IPS DF 4.7 (cell line): ENCODE measurements around the gene SCAF11.

ENCODE experiments used
- DNase-seq: peaks from one replicate; pipeline ENCODE4 v3.0.0-alpha.2; 2013; ENCODE audit warnings: low spot score; ENCODE audit errors: extremely low read depth

SCAF11 gene

GRCh38 chr12:45981075-45981837, 9.1 kb downstream of the SCAF11 start:
- no peak for DNase-seq

GRCh38 chr12:45980540-45980939, 9.8 kb downstream of the SCAF11 start:
- no peak for DNase-seq

GRCh38 chr12:45978108-45978507, 12.3 kb downstream of the SCAF11 start:
- DNase-seq, result no peak

- no peak for DNase-seq
Observed at GRCh38 chr12:45977620-45978019, 12.8 kb downstream of the SCAF11 start.

DNA sequence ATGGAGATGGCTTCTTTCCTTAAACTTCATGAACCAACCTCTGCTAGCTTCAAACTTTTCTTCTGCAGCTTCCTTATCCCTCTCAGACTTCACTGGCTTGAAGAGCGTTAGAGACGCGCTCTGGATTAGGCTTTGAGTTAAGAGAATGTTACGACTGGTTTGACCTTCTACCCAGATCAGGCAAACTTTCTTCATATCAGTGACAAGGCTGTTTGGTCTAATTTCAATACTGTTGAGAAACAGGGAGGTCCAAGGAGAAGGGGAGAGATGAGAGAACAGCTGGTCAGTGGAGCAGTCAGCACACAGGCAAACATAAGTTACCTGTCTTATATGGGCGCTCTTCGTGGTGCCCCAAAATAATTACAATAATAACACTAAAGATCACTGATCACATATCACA, 14.9 kb downstream of the SCAF11 start:
- DNase-seq, result no peak

DNA sequence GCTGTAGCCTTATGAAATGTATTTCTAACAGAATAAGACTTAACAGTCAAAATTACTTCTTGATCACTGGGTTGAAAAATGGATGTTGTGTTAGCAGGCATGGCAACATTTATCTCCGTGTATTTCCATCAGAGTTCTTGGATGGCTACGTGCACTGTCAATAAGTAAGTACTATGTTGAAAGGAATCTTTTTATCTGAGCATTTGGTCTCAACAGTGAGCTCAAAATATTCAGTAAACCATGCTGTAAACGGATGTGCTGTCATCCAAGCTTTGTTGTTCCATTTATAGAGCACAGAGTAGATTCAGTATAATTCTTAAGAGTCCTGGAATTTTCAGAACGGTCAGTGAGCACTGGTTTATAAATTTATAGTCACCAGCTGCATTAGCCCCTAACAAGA, 15.5 kb downstream of the SCAF11 start:
- DNase-seq, result no peak

GRCh38 chr12:45974171-45974719, 16.1 kb downstream of the SCAF11 start:
- DNase-seq, result no peak

GRCh38 chr12:45973526-45973925, 16.8 kb downstream of the SCAF11 start:
- DNase-seq, result no peak

- no peak for DNase-seq
Observed at GRCh38 chr12:45970391-45970790, 20.0 kb downstream of the SCAF11 start.

DNA sequence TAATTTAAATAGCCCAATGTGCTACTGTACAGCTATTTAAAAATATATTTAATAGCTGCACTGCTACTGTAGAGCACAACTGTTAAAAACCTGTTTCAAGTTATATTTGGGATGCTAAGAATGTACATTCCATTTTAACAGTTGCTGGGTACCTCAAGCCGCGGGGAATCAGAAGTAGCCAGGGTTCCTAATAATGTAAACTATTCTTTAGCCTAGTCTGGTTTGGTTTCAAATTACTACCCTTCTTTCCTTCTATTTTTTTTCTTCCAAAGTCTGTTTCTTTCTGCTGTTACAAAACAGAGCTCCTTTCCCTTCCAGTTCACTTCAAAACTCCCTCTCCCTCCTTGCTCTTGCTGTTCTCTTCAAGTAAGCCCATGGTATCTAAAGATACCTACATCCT, 21.3 kb downstream of the SCAF11 start:
- no peak for DNase-seq

DNA sequence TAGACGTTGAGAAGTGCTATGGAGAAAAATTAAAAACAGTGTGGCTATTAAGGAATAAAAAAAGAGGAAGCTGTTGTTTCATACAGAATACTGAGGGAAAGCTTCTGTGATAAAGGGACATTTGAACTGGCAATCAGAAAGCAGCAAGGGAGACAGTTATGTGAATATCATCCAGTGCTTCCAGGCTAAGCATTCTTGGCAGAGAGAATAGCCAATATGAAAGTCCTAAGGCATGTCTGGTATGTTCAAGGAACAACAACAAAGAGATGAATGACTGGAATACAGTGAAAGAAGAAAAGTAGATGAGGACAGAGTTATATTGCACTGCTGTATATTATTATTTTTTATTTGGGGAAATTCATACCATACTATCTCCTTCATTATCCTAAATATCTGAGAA, 23.9 kb downstream of the SCAF11 start:
- DNase-seq, result no peak

DNA sequence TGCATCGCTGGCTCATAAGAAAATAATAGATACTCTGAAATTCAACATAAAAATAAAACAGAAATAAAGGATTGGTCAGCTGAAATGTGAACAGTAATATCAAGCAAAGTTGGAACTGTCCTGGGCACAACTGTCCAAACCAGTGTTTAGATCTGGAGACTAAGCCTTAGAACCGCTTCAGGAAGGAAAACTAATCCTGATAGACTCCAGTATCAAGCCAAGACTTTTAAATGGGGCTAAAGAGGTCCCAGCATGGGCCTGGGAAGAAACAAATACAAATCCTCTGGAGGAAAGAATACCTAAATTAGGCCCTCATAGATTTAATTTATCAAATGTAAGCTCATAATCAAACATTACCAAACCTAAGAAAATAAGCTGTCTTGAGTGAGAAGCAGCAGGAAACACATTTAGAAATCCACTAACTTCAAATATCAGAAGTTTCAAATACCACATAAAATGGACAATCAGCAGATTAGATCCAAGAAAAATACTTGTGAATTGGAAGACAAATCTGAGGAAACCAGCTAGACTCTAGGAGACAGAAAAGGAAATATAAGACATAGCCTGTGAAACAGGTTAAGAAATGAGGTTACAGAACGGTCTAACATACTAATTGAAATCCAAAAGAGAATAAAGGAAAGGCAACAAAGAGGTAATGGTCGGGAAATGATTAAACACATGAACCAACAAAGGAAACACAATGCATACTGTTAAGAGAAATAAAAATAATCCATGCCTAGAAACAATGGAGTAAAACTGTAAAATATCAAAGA, 27.6 kb downstream of the SCAF11 start:
- DNase-seq, result no peak

DNA sequence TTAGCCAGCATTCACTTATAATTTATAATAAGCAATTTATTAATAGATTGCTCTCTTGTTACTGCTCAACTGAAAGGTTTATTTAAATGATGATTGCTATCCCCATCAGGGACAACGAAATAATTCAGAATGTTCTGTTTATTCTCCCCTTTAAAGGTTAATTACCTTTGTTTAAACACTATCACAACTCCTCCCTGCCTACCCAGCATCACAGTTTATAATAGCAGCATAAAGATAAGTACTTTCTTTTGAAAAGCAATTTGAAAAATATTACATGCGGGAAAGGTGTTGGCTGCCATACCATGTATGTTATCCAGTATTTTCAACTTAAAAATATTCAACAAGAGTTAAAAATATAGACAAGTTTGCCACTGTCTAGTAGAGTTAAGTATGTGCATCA, 30.6 kb downstream of the SCAF11 start:
- DNase-seq, result no peak

- DNase-seq, result no peak
Observed at GRCh38 chr12:45959025-45959424, 31.3 kb downstream of the SCAF11 start.

GRCh38 chr12:45948546-45948945, 41.8 kb downstream of the SCAF11 start:
- no peak for DNase-seq

DNA sequence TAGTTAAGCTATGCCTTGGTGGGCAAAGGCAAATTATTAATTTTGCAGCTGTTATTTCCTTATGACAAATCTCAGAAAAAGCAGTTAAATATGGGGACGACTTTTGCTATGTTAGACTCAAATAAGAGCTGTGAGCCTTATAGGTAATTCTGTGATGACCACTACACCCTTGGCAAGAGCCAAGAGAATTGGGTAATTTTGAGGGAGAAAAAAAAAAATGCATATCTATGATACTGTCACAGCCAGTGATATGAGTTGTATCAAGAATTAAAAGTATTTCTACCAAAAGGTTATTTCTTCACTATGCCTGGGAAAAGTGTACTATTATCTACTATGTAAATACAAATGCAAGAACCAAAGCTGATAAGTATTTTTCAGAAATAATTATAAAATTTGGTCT, 43.9 kb downstream of the SCAF11 start:
- DNase-seq, result no peak

- no peak for DNase-seq
Observed at GRCh38 chr12:45944771-45945170, 45.6 kb downstream of the SCAF11 start.

- DNase-seq, result no peak
Observed at GRCh38 chr12:45939759-45940158, 50.6 kb downstream of the SCAF11 start.

DNA sequence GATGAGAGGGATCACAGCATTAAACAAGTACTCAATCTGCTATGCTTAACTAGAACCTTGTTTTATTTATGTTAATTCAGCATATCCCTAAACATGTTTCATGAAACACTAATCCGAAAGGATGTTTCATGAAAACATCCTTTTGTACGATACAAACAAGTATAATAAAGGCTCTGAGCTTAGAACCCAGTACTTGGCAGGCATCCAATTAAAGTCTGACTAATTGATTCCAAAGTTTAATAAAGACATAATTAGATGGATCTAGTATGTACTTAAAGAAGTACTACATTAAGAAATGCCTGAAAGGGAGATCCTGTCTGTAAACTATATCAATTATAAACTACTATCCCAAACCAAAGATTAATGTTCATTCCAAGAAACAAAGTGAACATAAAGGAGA, 51.8 kb downstream of the SCAF11 start:
- no peak for DNase-seq

DNA sequence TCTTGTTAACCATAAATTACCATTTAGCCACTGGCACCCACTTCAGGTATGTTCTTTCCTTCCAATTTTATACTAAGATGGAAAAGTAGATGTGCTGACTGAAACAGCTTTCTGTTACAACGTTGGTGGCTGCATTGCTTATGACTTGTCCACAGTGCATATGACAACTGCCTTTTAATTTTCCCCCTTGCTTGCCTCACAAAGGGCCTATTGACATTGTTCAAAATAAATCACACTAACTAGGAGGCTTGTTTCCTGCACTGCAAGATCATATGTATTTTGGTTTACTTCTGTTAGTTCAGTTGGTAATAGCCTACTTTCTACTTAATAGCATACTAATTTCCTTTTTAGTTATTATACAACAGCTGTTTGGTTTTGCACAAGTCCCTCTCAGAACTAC, 55.4 kb downstream of the SCAF11 start:
- DNase-seq, result no peak

GRCh38 chr12:45933504-45933903, 56.9 kb downstream of the SCAF11 start:
- DNase-seq, result no peak

- no peak for DNase-seq
Observed at GRCh38 chr12:45930369-45930768, 60.0 kb downstream of the SCAF11 start.

GRCh38 chr12:45928309-45928708, 62.1 kb downstream of the SCAF11 start:
- no peak for DNase-seq
